GM12878 (cell line): ENCODE data around the gene NECAB3. TPM values are rescaled to one million over a fixed set of nuclear protein-coding genes. Genes with fewer than 3 reads are reported as not detected.

Experiments
- ASH2L ChIP-seq: fragments of 300-600, 200-600 bp; sonication (generic); IDR thresholded peaks from 2 replicates; pipeline ENCODE4 v1.6.1; 2017; ENCODE audit warnings: low read depth, mild to moderate bottlenecking, borderline replicate concordance
- ATF7 ChIP-seq: fragments of 450-650 bp; IDR thresholded peaks from 2 replicates; pipeline ENCODE4 v1.6.1; 2016; ENCODE audit warnings: low read depth, mild to moderate bottlenecking
- CEBPB ChIP-seq, 2 experiments: fragments of 150-350 bp in 1 of 2; IDR thresholded peaks; 2 replicates each; pipeline ENCODE4 v1.6.1; 2012 to 2014; ENCODE audit warnings: low read depth in 2 of 2, low read length in 2 of 2, borderline replicate concordance in 1 of 2, inconsistent platforms in 1 of 2
- CHD1 ChIP-seq: IDR thresholded peaks from 2 replicates; pipeline ENCODE4 v1.6.1; 2012; ENCODE audit warnings: low read depth, low read length, improper control_type of control experiment
- DPF2 ChIP-seq: fragments of 450-650 bp; IDR thresholded peaks from 2 replicates; pipeline ENCODE4 v1.6.1; 2017; ENCODE audit warnings: mild to moderate bottlenecking
- EED ChIP-seq: sonication (generic); IDR thresholded peaks from 2 replicates; pipeline ENCODE4 v1.6.1; 2016; ENCODE audit warnings: antibody characterized with exemption, low read depth
- HDGF ChIP-seq: fragments of 450-650 bp; IDR thresholded peaks from 2 replicates; pipeline ENCODE4 v1.6.1; 2016; ENCODE audit warnings: antibody characterized with exemption
- IKZF2 ChIP-seq, 2 experiments: fragments of 450-650 bp; IDR thresholded peaks; 2 replicates each; pipeline ENCODE4 v1.6.1; 2017; ENCODE audit warnings: mild to moderate bottlenecking in 2 of 2, moderate library complexity in 2 of 2
- KAT2A ChIP-seq: conservative IDR thresholded peaks from 2 replicates; pipeline ENCODE4 v1.6.1; 2011; ENCODE audit warnings: low read depth, low read length; ENCODE audit not compliant: control insufficient read depth
- MEF2B ChIP-seq: fragments of 450-650 bp; IDR thresholded peaks from 2 replicates; pipeline ENCODE4 v1.6.1; 2018; ENCODE audit warnings: mild to moderate bottlenecking, moderate library complexity; ENCODE audit not compliant: partially characterized antibody, poor library complexity, severe bottlenecking
- RFX5 ChIP-seq: IDR thresholded peaks from 2 replicates; pipeline ENCODE4 v1.6.1; 2011; ENCODE audit warnings: low read depth, low read length, improper control_type of control experiment
- SMARCA5 ChIP-seq: fragments of 450-650 bp; IDR thresholded peaks from 2 replicates; pipeline ENCODE4 v1.6.1; 2017; ENCODE audit warnings: mild to moderate bottlenecking
- SMC3 ChIP-seq: IDR thresholded peaks from 2 replicates; pipeline ENCODE4 v1.6.1; 2011; ENCODE audit warnings: low read length, improper control_type of control experiment, borderline replicate concordance
- SP1 ChIP-seq: IDR thresholded peaks from one replicate; pipeline ENCODE4 v1.6.1; 2011; ENCODE audit warnings: low read depth, low read length
- SUZ12 ChIP-seq: fragments of 200-600 bp; sonication (generic); IDR thresholded peaks from one replicate; pipeline ENCODE4 v1.6.1; 2018; ENCODE audit warnings: antibody characterized with exemption, mild to moderate bottlenecking; ENCODE audit not compliant: unreplicated experiment
- TCF3 ChIP-seq: IDR thresholded peaks from 2 replicates; pipeline ENCODE4 v1.6.1; 2012; ENCODE audit warnings: low read depth, mild to moderate bottlenecking, low read length, borderline replicate concordance; ENCODE audit not compliant: insufficient read depth
- TCF7 ChIP-seq: IDR thresholded peaks from 2 replicates; pipeline ENCODE4 v1.6.1; 2014; ENCODE audit warnings: antibody characterized with exemption, borderline replicate concordance
- ZBTB33 ChIP-seq: fragments of 450-650 bp; IDR thresholded peaks from 2 replicates; pipeline ENCODE4 v1.6.1; 2017; ENCODE audit warnings: mild to moderate bottlenecking
- ZNF217 ChIP-seq: fragments of 450-650 bp; IDR thresholded peaks from 2 replicates; pipeline ENCODE4 v1.6.1; 2017; ENCODE audit warnings: antibody characterized with exemption, mild to moderate bottlenecking
- polyA plus RNA-seq, 11 experiments: library from polyadenylated mRNA; depleted of rRNA in 4 of 11; unstranded in 6 of 11; stranded (reverse) in 5 of 11; fragments of >200 nt; fragmentation: Nextera tagmentation in 4 of 11; fragmentation: Illumina TruSeq in 1 of 11; extraction: Ambion mirVana in 4 of 11; extraction: Trizol in 1 of 11; gene quantifications; 1 replicate in 1 of 11; 2 replicates in 10 of 11; pipeline versions ENCODE4 v1.2.1 to v1.2.3, GENCODE V29; 2011 to 2016; ENCODE audit warnings: inconsistent platforms in 2 of 11, missing spikeins in 2 of 11, low read depth in 1 of 11
- total RNA-seq, 4 experiments: library from RNA; depleted of rRNA in 3 of 4; stranded (reverse); fragments of >200 nt in 3 of 4; fragmentation: Illumina TruSeq in 1 of 4; extraction: Trizol in 1 of 4; gene quantifications; 2 replicates each; pipeline versions ENCODE4 v1.2.1 to v1.2.3, GENCODE V29; 2013 to 2021
- TF ChIP-seq, protein P1 (sequence below): IDR thresholded peaks from 2 replicates; pipeline ENCODE4 v1.6.1; 2012; ENCODE audit warnings: mild to moderate bottlenecking, low read depth, low read length
- TF ChIP-seq, protein P2 (sequence below): fragments of 450-650 bp; IDR thresholded peaks from 2 replicates; pipeline ENCODE4 v1.6.1; 2017; ENCODE audit warnings: antibody characterized with exemption, mild to moderate bottlenecking, moderate library complexity

The NECAB3 gene
- total and polyA plus RNA-seq, 10 of the 15 experiments (the other 5 are each of a cell fraction or from before 2014, with no cell fraction given): 0.21 to 17.0 (median 7.2) TPM

GRCh38 chr20:33679758-33680485 lies 5.7 kb upstream of the NECAB3 start (continued):
- TF ChIP-seq, protein P1, sequence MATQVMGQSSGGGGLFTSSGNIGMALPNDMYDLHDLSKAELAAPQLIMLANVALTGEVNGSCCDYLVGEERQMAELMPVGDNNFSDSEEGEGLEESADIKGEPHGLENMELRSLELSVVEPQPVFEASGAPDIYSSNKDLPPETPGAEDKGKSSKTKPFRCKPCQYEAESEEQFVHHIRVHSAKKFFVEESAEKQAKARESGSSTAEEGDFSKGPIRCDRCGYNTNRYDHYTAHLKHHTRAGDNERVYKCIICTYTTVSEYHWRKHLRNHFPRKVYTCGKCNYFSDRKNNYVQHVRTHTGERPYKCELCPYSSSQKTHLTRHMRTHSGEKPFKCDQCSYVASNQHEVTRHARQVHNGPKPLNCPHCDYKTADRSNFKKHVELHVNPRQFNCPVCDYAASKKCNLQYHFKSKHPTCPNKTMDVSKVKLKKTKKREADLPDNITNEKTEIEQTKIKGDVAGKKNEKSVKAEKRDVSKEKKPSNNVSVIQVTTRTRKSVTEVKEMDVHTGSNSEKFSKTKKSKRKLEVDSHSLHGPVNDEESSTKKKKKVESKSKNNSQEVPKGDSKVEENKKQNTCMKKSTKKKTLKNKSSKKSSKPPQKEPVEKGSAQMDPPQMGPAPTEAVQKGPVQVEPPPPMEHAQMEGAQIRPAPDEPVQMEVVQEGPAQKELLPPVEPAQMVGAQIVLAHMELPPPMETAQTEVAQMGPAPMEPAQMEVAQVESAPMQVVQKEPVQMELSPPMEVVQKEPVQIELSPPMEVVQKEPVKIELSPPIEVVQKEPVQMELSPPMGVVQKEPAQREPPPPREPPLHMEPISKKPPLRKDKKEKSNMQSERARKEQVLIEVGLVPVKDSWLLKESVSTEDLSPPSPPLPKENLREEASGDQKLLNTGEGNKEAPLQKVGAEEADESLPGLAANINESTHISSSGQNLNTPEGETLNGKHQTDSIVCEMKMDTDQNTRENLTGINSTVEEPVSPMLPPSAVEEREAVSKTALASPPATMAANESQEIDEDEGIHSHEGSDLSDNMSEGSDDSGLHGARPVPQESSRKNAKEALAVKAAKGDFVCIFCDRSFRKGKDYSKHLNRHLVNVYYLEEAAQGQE: no peak
- TF ChIP-seq EED: peak; percentile 27; the same call in 1 of the 2 replicates
- peak; percentile 19 for TF ChIP-seq SP1
- no peak for TF ChIP-seq ASH2L
- TF ChIP-seq CEBPB (IDR thresholded peaks at IDR 0.05; ENCODE audit: borderline replicate concordance in 1 of 2, low read depth in 2 of 2, low read length in 2 of 2): no peak
- peak; percentile 76 for TF ChIP-seq MEF2B
- TF ChIP-seq SUZ12: no peak
- TF ChIP-seq KAT2A: no peak
- TF ChIP-seq SMARCA5: no peak
- TF ChIP-seq TCF3: peak; percentile 71; the same call in 1 of the 2 replicates
- TF ChIP-seq ATF7: peak; percentile 73
- no peak for TF ChIP-seq ZNF217
- no peak for TF ChIP-seq TCF7
- TF ChIP-seq ZBTB33: no peak
- TF ChIP-seq DPF2: peak; percentile 39; the same call in 1 of the 2 replicates
- no peak for TF ChIP-seq IKZF2 (IDR thresholded peaks at IDR 0.05)
- TF ChIP-seq, protein P2, sequence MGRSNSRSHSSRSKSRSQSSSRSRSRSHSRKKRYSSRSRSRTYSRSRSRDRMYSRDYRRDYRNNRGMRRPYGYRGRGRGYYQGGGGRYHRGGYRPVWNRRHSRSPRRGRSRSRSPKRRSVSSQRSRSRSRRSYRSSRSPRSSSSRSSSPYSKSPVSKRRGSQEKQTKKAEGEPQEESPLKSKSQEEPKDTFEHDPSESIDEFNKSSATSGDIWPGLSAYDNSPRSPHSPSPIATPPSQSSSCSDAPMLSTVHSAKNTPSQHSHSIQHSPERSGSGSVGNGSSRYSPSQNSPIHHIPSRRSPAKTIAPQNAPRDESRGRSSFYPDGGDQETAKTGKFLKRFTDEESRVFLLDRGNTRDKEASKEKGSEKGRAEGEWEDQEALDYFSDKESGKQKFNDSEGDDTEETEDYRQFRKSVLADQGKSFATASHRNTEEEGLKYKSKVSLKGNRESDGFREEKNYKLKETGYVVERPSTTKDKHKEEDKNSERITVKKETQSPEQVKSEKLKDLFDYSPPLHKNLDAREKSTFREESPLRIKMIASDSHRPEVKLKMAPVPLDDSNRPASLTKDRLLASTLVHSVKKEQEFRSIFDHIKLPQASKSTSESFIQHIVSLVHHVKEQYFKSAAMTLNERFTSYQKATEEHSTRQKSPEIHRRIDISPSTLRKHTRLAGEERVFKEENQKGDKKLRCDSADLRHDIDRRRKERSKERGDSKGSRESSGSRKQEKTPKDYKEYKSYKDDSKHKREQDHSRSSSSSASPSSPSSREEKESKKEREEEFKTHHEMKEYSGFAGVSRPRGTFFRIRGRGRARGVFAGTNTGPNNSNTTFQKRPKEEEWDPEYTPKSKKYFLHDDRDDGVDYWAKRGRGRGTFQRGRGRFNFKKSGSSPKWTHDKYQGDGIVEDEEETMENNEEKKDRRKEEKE: no peak
- no peak for TF ChIP-seq RFX5
- TF ChIP-seq CHD1: no peak
- TF ChIP-seq SMC3: no peak
- TF ChIP-seq HDGF: no peak
